A549 treated with AZD2906 at 1 μM for 4 hours (cell line): ENCODE results near the gene PTPN9. TPM values are rescaled to one million over a fixed set of nuclear protein-coding genes. Genes with fewer than 3 reads are reported as not detected.

Source experiments
- total RNA-seq: library from RNA; stranded (reverse); fragments of 200-300 nt; extraction: Qiagen RNA extraction; gene quantifications from 5 replicates; pipeline ENCODE4 v1.2.3, GENCODE V29; 2022

The PTPN9 gene
- total RNA-seq, result 38.4 to 54.7 TPM (median 47.4 TPM) in 5 replicates

GRCh38 chr15:75578948-75579920 lies at the start of gene PTPN9:
PTPN9 (minus strand) TSS chr15:75579315; CDS start chr15:75578776, 539 bp downstream.

GRCh38 chr15:75625542-75626347 lies 46.6 kb upstream of the PTPN9 start, which contains the start of gene SNUPN:
SNUPN (minus strand) TSS chr15:75625725; CDS start chr15:75621051, 4,674 bp downstream.

GRCh38 chr15:75451674-75452363 lies 127.3 kb downstream of the PTPN9 start, which contains the start of gene SIN3A:
SIN3A (minus strand) TSS chr15:75451690; CDS start chr15:75430375, 21,315 bp downstream.

Other genes with a start within 250 kb of the PTPN9 start
- 182 to 209 TPM (median 189 TPM) in 5 replicates for gene COMMD4, start 243.3 kb downstream of the PTPN9 start, total RNA-seq
- gene NEIL1, start 232.3 kb downstream of the PTPN9 start, total RNA-seq, result 1.4 to 3.8 TPM (median 3.0 TPM) in 5 replicates
- 59.1 to 81.3 TPM (median 67.6 TPM) in 5 replicates for gene MAN2C1, start 210.7 kb downstream of the PTPN9 start, total RNA-seq
- gene SIN3A, start 127.6 kb downstream of the PTPN9 start, total RNA-seq, result 24.9 to 32.7 TPM (median 29.7 TPM) in 5 replicates
- gene SNUPN, start 46.4 kb upstream of the PTPN9 start, total RNA-seq, result 27.5 to 32.9 TPM (median 30.4 TPM) in 5 replicates
- 84.3 to 125 TPM (median 119 TPM) in 5 replicates for gene IMP3, start 60.9 kb upstream of the PTPN9 start, total RNA-seq
- gene SNX33, start 68.6 kb upstream of the PTPN9 start, total RNA-seq, result 12.5 to 16.3 TPM (median 15.4 TPM) in 5 replicates
- 0.09 to 0.15 TPM (median 0.13 TPM) in 5 replicates for gene CSPG4, start 133.5 kb upstream of the PTPN9 start, total RNA-seq